ENCODE results near the gene ACP2.
"Not testable (repeated sequence)": the region's sequence is repeated elsewhere in the genome, so short reads cannot be mapped to it uniquely, and the experiment has no call there.

ACP2 gene

DNA sequence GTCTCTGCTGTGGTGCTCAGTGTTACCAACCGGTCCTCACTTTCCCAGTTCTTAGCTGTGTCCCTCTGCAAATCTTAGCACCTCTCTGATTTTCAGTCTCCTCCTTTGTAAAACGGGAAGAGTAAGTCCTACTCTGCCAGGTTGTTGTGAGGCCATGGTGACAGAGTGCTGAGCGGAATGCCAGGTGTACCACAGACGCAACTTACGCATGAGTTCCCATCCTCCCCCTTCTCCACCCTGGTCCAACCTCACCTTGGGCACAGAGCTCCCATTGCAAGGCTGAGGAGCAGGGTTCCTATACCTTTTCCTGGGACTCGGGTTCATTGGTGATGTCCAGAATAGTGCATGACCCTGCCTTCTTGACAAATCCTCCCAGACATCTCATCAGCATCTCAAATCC lies 41.2 kb downstream of the ACP2 start:
- no peak for FAIRE-seq
- no peak for DNase-seq (ENCODE audit: low spot score)

- DNase-seq (ENCODE audit: low spot score); FAIRE-seq: not testable (repeated sequence)
These were observed 42.0 kb downstream of the ACP2 start for GRCh38 chr11:47206577-47206976.

GRCh38 chr11:47204637-47204989 lies 44.0 kb downstream of the ACP2 start:
- DNase-seq (ENCODE audit: low spot score): no peak
- no peak for FAIRE-seq

- FAIRE-seq (no peak), DNase-seq (ENCODE audit: low spot score) (no peak)
These were observed 46.0 kb downstream of the ACP2 start for GRCh38 chr11:47202576-47202975.

DNA sequence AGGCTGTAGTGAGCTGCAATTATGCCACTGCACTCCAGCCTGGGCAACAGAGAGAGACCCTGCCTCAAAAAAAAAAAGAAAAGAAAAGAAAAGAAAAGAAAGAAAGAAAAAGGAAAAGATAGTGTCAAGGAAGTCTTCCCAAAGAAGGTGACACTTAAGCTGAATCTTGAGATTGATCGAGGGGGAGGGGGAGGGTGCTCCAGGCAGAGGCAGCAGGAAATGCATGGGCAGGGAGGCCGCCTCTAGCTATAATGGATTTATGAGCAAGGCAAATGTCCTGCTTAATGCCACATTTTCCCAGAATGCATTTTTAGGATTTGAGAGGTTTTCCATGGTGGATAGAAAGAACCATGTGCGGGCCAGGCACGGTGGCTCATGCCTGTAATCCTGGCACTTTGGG lies 47.6 kb downstream of the ACP2 start:
- FAIRE-seq (no peak), DNase-seq (ENCODE audit: low spot score) (no peak)

DNA sequence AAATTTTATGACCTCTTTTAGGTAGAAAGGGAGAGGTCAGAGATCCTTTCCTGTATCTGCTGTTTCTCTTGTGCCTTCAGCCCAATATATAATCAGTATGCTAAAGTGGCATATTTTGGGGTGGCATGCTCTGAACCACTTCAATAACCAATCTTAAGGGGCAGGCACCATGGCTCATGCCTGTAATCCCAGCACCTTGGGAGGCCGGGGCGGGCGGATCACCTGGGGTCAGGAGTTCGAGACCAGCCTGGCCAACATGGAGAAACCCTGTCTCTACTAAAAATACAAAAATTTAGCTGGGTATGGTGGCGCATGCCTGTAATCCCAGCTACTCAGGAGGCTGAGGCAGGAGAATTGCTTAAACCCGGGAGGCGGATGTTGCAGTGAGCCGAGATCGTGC lies 50.5 kb downstream of the ACP2 start:
- FAIRE-seq; DNase-seq (ENCODE audit: low spot score): not testable (repeated sequence)

DNA sequence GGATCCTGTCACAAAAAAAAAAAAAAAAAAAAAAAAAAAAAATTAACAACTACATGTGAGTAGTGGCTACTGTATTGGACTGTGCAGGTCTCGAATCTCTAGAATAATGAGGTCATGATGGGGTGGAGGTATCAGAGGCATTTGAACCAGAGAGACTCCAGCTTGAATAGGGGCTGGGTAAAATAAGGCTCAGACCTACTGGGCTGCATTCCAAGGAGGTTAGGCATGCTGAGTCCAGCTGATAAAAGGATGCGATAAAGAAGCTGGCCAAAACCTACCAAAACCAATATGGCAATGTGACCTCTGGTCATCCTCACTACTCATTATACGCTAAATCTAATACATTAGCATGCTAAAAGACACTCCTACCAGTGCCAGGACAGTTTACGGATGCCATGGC lies 56.5 kb downstream of the ACP2 start:
- DNase-seq (ENCODE audit: low spot score): no peak
- FAIRE-seq: no peak

- FAIRE-seq; DNase-seq (ENCODE audit: low spot score): not testable (repeated sequence)
These were observed 57.5 kb downstream of the ACP2 start for GRCh38 chr11:47191137-47191536.

Data from urothelium cell line (cell line).